HEK293 (cell line): Measurements from ENCODE around the gene NEK3.

ENCODE experiments used
- CTCF ChIA-PET: fragments of 350-600 bp; formaldehyde crosslinking; extraction: SDS; loops from one replicate; lab custom pipeline; 2021; ENCODE audit warnings: antibody characterized with exemption; lab: Yijun Ruan, JAX
- POLR2A ChIA-PET: fragments of 300-600 bp; formaldehyde crosslinking; extraction: SDS; loops from one replicate; lab custom pipeline; 2020; ENCODE audit warnings: antibody characterized with exemption, inconsistent platforms; lab: Yijun Ruan, JAX
- H3K27ac ChIP-seq: fragments of 200-500 bp; sonication (Bioruptor generic); 2 replicates; pipeline ENCODE4 v1.5.1; 2014; ENCODE audit warnings: low read depth, low read length, control low read depth, inconsistent platforms; ENCODE audit errors: extremely low read depth
- H3K36me3 ChIP-seq, 2 experiments: fragments of 200-500 bp in 1 of 2; sonication (Bioruptor generic) in 1 of 2; 1 replicate in 1 of 2; 2 replicates in 1 of 2; pipeline ENCODE4 v1.5.1; 2014 to 2017; ENCODE audit warnings: inconsistent platforms in 2 of 2, low read length in 2 of 2; ENCODE audit not compliant: control insufficient read depth in 2 of 2, insufficient read depth in 1 of 2
- H3K4me1 ChIP-seq: fragments of 200-500 bp; sonication (Bioruptor generic); 2 replicates; pipeline ENCODE4 v1.5.1; 2014; ENCODE audit warnings: mild to moderate bottlenecking, low read length, inconsistent platforms; ENCODE audit not compliant: control insufficient read depth, insufficient read depth
- H3K4me3 ChIP-seq: 2 replicates; pipeline ENCODE4 v1.5.1; 2011; ENCODE audit warnings: low read depth, mild to moderate bottlenecking, control low read depth, low read length, moderate library complexity
- H3K9me3 ChIP-seq: fragments of 200-500 bp; sonication (Bioruptor generic); 2 replicates; pipeline ENCODE4 v1.5.1; 2014; ENCODE audit warnings: low read depth, low read length, inconsistent platforms; ENCODE audit not compliant: control insufficient read depth, insufficient read depth
- ATF2 ChIP-seq: fragments of 450-650 bp; formaldehyde crosslinking; IDR thresholded peaks from 2 replicates; pipeline ENCODE4 v1.5.1; 2016; ENCODE audit warnings: missing biosample characterization, missing genetic modification characterization, low read depth
- EGR2 ChIP-seq: fragments of 450-650 bp; formaldehyde crosslinking; IDR thresholded peaks from 2 replicates; pipeline ENCODE4 v1.5.1; 2016; ENCODE audit warnings: low read depth, missing biosample characterization, missing genetic modification characterization
- FEZF1 ChIP-seq: fragments of 450-650 bp; formaldehyde crosslinking; IDR thresholded peaks from 2 replicates; pipeline ENCODE4 v1.5.1; 2016; ENCODE audit warnings: missing biosample characterization, missing genetic modification characterization
- HOXD13 ChIP-seq: sonication (generic); formaldehyde crosslinking; IDR thresholded peaks from 2 replicates; pipeline ENCODE4 v1.8.0; 2022; ENCODE audit warnings: missing genetic modification reagents, borderline replicate concordance
- KLF16 ChIP-seq: fragments of 450-650 bp; formaldehyde crosslinking; IDR thresholded peaks from 2 replicates; pipeline ENCODE4 v1.5.1; 2017; ENCODE audit warnings: missing biosample characterization, missing genetic modification characterization
- KLF8 ChIP-seq: fragments of 450-650 bp; formaldehyde crosslinking; IDR thresholded peaks from 2 replicates; pipeline ENCODE4 v1.5.1; 2016; ENCODE audit warnings: missing biosample characterization, missing genetic modification characterization
- PRDM1 ChIP-seq: fragments of 450-650 bp; formaldehyde crosslinking; IDR thresholded peaks from 2 replicates; pipeline ENCODE4; 2016; ENCODE audit warnings: missing biosample characterization, missing genetic modification characterization
- SCRT2 ChIP-seq: fragments of 450-650 bp; formaldehyde crosslinking; IDR thresholded peaks from 2 replicates; pipeline ENCODE4 v1.5.1; 2016; ENCODE audit warnings: missing biosample characterization, missing genetic modification characterization
- SP2 ChIP-seq: fragments of 450-650 bp; formaldehyde crosslinking; IDR thresholded peaks from 2 replicates; pipeline ENCODE4 v1.5.1; 2016; ENCODE audit warnings: missing biosample characterization, missing genetic modification characterization
- TRIM28 ChIP-seq: IDR thresholded peaks from 2 replicates; pipeline ENCODE4 v1.6.1; 2011; ENCODE audit warnings: low read length, control low read depth, borderline replicate concordance
- YY1 ChIP-seq: fragments of 450-650 bp; formaldehyde crosslinking; IDR thresholded peaks from 2 replicates; pipeline ENCODE4 v1.5.1; 2018; ENCODE audit warnings: missing biosample characterization, missing genetic modification characterization
- YY2 ChIP-seq: fragments of 450-650 bp; formaldehyde crosslinking; IDR thresholded peaks from 2 replicates; pipeline ENCODE4 v1.5.1; 2016; ENCODE audit warnings: missing biosample characterization, missing genetic modification characterization
- ZBTB48 ChIP-seq: fragments of 450-650 bp; formaldehyde crosslinking; IDR thresholded peaks from 2 replicates; pipeline ENCODE4 v1.5.1; 2016; ENCODE audit warnings: missing biosample characterization, missing genetic modification characterization
- ZBTB8A ChIP-seq: fragments of 450-650 bp; formaldehyde crosslinking; IDR thresholded peaks from 2 replicates; pipeline ENCODE4 v1.5.1; 2016; ENCODE audit warnings: missing biosample characterization, missing genetic modification characterization
- ZFHX2 ChIP-seq: fragments of 450-650 bp; formaldehyde crosslinking; conservative IDR thresholded peaks from 2 replicates; pipeline ENCODE4 v1.5.1; 2016; ENCODE audit warnings: missing biosample characterization, missing genetic modification characterization
- ZFP3 ChIP-seq: fragments of 450-650 bp; formaldehyde crosslinking; IDR thresholded peaks from 2 replicates; pipeline ENCODE4 v1.5.1; 2016; ENCODE audit warnings: low read depth, missing biosample characterization, missing genetic modification characterization
- ZNF138 ChIP-seq: fragments of 450-650 bp; formaldehyde crosslinking; IDR thresholded peaks from 2 replicates; pipeline ENCODE4 v1.5.1; 2016; ENCODE audit warnings: missing biosample characterization, missing genetic modification characterization, borderline replicate concordance
- ZNF169 ChIP-seq: fragments of 450-650 bp; formaldehyde crosslinking; IDR thresholded peaks from 2 replicates; pipeline ENCODE4 v1.5.1; 2016; ENCODE audit warnings: missing biosample characterization, missing genetic modification characterization
- ZNF19 ChIP-seq: fragments of 450-650 bp; formaldehyde crosslinking; IDR thresholded peaks from 2 replicates; pipeline ENCODE4; 2016; ENCODE audit warnings: missing biosample characterization, missing genetic modification characterization, low read depth
- ZNF274 ChIP-seq, 2 experiments: fragments of 200-500 bp in 1 of 2; fragments of 450-650 bp in 1 of 2; sonication (Bioruptor generic) in 1 of 2; formaldehyde crosslinking in 1 of 2; IDR thresholded peaks; 2 replicates each; pipeline versions ENCODE4 v1.5.1 to v1.6.1; 2014 to 2016; ENCODE audit warnings: borderline replicate concordance in 1 of 2, inconsistent platforms in 1 of 2, low read length in 1 of 2, missing biosample characterization in 1 of 2, missing genetic modification characterization in 1 of 2
- ZNF292 ChIP-seq: fragments of 450-650 bp; formaldehyde crosslinking; IDR thresholded peaks from 2 replicates; pipeline ENCODE4 v1.5.1; 2016; ENCODE audit warnings: low read depth, missing biosample characterization, missing genetic modification characterization, borderline replicate concordance
- ZNF302 ChIP-seq: fragments of 450-650 bp; formaldehyde crosslinking; IDR thresholded peaks from 2 replicates; pipeline ENCODE4 v1.5.1; 2016; ENCODE audit warnings: missing biosample characterization, missing genetic modification characterization, low read depth
- ZNF350 ChIP-seq: fragments of 450-650 bp; formaldehyde crosslinking; IDR thresholded peaks from 2 replicates; pipeline ENCODE4 v1.5.0; 2017; ENCODE audit warnings: missing biosample characterization, mild to moderate bottlenecking, missing genetic modification characterization
- ZNF501 ChIP-seq: fragments of 450-650 bp; formaldehyde crosslinking; IDR thresholded peaks from 2 replicates; pipeline ENCODE4 v1.5.1; 2016; ENCODE audit warnings: missing biosample characterization, missing genetic modification characterization
- ZNF529 ChIP-seq: fragments of 450-650 bp; formaldehyde crosslinking; IDR thresholded peaks from 2 replicates; pipeline ENCODE4 v1.5.1; 2017; ENCODE audit warnings: missing genetic modification characterization, missing biosample characterization; ENCODE audit not compliant: insufficient replicate concordance
- ZNF623 ChIP-seq: fragments of 450-650 bp; formaldehyde crosslinking; IDR thresholded peaks from 2 replicates; pipeline ENCODE4 v1.5.1; 2016; ENCODE audit warnings: missing biosample characterization, missing genetic modification characterization
- ZNF768 ChIP-seq: fragments of 450-650 bp; formaldehyde crosslinking; IDR thresholded peaks from 2 replicates; pipeline ENCODE4 v1.5.1; 2018; ENCODE audit warnings: missing biosample characterization, mild to moderate bottlenecking, missing genetic modification characterization
- ZNF777 ChIP-seq: fragments of 450-650 bp; formaldehyde crosslinking; IDR thresholded peaks from 2 replicates; pipeline ENCODE4 v1.5.1; 2017; ENCODE audit warnings: missing biosample characterization, missing genetic modification characterization, borderline replicate concordance
- ZNF791 ChIP-seq: fragments of 450-650 bp; formaldehyde crosslinking; IDR thresholded peaks from 2 replicates; pipeline ENCODE4 v1.5.1; 2016; ENCODE audit warnings: missing biosample characterization, missing genetic modification characterization
- ZNF837 ChIP-seq: fragments of 450-650 bp; formaldehyde crosslinking; IDR thresholded peaks from 2 replicates; pipeline ENCODE4 v1.5.1; 2016; ENCODE audit warnings: missing biosample characterization, missing genetic modification characterization
- ZXDB ChIP-seq: fragments of 450-650 bp; formaldehyde crosslinking; IDR thresholded peaks from 2 replicates; pipeline ENCODE4 v1.5.1; 2016; ENCODE audit warnings: missing biosample characterization, missing genetic modification characterization
- TF ChIP-seq, protein P1 (sequence below): fragments of 450-650 bp; formaldehyde crosslinking; IDR thresholded peaks from 2 replicates; pipeline ENCODE4 v1.5.1; 2016; ENCODE audit warnings: missing biosample characterization, missing genetic modification characterization

NEK3 gene

DNA sequence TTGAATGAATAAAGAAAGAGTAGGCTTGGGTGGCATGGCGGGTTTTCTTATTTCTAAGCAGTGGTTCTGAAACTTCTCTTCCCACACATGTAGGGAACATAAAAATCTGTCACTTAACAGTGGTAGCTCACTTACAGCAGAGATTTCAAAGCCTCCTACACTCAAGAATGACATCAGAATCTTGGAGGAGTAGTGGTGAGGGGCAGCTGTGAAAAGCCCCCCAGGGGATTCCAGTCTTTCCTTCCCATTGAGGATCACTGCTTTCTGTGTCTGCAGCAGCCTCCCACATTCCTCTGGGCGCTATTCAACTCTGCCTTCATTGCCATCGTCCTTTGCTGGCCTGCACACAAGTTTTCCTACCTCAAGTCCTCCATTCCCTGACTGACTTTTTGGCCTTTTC lies 21.9 kb downstream of the NEK3 start:
- CTCF ChIA-PET = interaction anchor here (0.6 kb wide), 1 partner anchor 131 kb away, joined by 4 read pairs; no protein-coding TSS in a partner anchor
- H3K36me3 ChIP-seq = peaks cover 4 to 9% of the 10 kb centered on the region in 2 experiments; a peak in 2 of 3 replicates
- H3K27ac ChIP-seq = no peak overlapping the region
- POLR2A ChIA-PET = no interaction called here
- no peaks in the 10 kb centered on the region for H3K4me1 ChIP-seq
- no peaks in the 10 kb centered on the region for H3K9me3 ChIP-seq
- TF ChIP-seq TRIM28 (no peak), YY2 (tag by site-specific recombination) (no peak), ZNF274 (IDR thresholded peaks at IDR 0.05; ENCODE audit: low read length) (no peak), ZNF274 (tag by site-specific recombination; IDR thresholded peaks at IDR 0.05; ENCODE audit: borderline replicate concordance) (no peak), KLF16 (tag by site-specific recombination) (no peak), SP2 (no peak), ZNF19 (no peak), ZBTB8A (tag by site-specific recombination) (no peak), ZFHX2 (tag by site-specific recombination) (peak; percentile 62), ZNF791 (tag by site-specific recombination) (no peak), ATF2 (tag by site-specific recombination) (no peak), EGR2 (tag by site-specific recombination) (peak; percentile 70), ZNF302 (tag by site-specific recombination) (no peak)
- no peak overlapping the region for H3K4me3 ChIP-seq

DNA sequence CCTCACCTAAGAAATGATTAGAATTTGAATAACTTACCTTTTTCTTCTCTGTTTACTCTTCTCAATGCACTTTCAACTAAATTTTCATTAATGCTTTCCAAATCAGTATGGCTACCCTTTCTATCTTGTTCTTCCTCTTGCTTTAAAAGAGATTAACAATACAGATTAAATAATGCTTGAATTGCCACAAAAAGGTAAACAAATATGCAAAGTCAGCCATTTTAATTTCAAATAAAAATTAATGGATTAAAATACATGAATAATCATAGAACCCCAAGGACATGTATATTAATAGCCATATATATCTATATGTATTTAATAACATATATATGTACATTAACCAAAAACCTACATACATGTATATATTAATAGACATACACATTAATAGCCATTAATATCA lies 22.6 kb downstream of the NEK3 start:
- no peak for TF ChIP-seq ZNF623
- TF ChIP-seq ZXDB (tag by site-specific recombination) = no peak
- no peak for TF ChIP-seq ZNF501 (tag by site-specific recombination)
- TF ChIP-seq ZNF529 (tag by site-specific recombination) = no peak
- TF ChIP-seq SCRT2 (tag by site-specific recombination) = no peak
- 0 out of 2 replicates have a peak, but pooled peaks have one; percentile 32 for TF ChIP-seq PRDM1 (tag by site-specific recombination)
- TF ChIP-seq TRIM28 = no peak
- ChIA-PET POLR2A (no interaction called here), CTCF (interaction anchor here (0.7 kb wide), 1 partner anchor 404 kb away, joined by 3 read pairs; no protein-coding TSS in a partner anchor)
- H3K36me3 ChIP-seq = peaks cover 4 to 15% of the 10 kb centered on the region in 2 experiments; a peak in 2 of 3 replicates
- H3K4me3 ChIP-seq = no peak overlapping the region
- H3K9me3 ChIP-seq = no peaks in the 10 kb centered on the region
- H3K27ac ChIP-seq = no peak overlapping the region
- no peaks in the 10 kb centered on the region for H3K4me1 ChIP-seq

GRCh38 chr13:52130641-52131040 lies 28.8 kb downstream of the NEK3 start:
- Histone ChIP-seq H3K9me3 (no peaks in the 10 kb centered on the region), H3K4me3 (no peak overlapping the region), H3K27ac (no peak overlapping the region), H3K4me1 (no peaks in the 10 kb centered on the region), H3K36me3 (peaks cover 0 to 26% of the 10 kb centered on the region in 2 experiments; a peak in 1 of 3 replicates)
- ChIA-PET POLR2A (no interaction called here), CTCF (no interaction called here)
- TF ChIP-seq HOXD13 (CRISPR knock-in tag) (no peak), ZNF768 (no peak), ZFP3 (tag by site-specific recombination) (no peak), ZNF837 (tag by site-specific recombination) (no peak), ZNF138 (tag by site-specific recombination) (no peak), ZNF169 (tag by site-specific recombination) (no peak), ZNF292 (tag by site-specific recombination) (no peak), EGR2 (tag by site-specific recombination) (no peak), ZNF350 (tag by site-specific recombination) (no peak), FEZF1 (tag by site-specific recombination) (no peak), ZNF777 (no peak), ZBTB48 (tag by site-specific recombination) (no peak), YY1 (tag by site-specific recombination) (no peak), KLF8 (tag by site-specific recombination) (no peak)
- TF ChIP-seq, protein P1, sequence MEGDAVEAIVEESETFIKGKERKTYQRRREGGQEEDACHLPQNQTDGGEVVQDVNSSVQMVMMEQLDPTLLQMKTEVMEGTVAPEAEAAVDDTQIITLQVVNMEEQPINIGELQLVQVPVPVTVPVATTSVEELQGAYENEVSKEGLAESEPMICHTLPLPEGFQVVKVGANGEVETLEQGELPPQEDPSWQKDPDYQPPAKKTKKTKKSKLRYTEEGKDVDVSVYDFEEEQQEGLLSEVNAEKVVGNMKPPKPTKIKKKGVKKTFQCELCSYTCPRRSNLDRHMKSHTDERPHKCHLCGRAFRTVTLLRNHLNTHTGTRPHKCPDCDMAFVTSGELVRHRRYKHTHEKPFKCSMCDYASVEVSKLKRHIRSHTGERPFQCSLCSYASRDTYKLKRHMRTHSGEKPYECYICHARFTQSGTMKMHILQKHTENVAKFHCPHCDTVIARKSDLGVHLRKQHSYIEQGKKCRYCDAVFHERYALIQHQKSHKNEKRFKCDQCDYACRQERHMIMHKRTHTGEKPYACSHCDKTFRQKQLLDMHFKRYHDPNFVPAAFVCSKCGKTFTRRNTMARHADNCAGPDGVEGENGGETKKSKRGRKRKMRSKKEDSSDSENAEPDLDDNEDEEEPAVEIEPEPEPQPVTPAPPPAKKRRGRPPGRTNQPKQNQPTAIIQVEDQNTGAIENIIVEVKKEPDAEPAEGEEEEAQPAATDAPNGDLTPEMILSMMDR (tag by site-specific recombination) = no peak
